Activated T-cell treated with anti-CD3 and anti-CD28 coated beads, Interleukin-2, amount 50 U/mL, for 1 hour (primary cell): Measurements from ENCODE around the gene PTPN20.
A peak's percentile ranks its signal among the peaks of the same experiment; 100 is the strongest.
"Not testable (repeated sequence)": the region's sequence is repeated elsewhere in the genome, so short reads cannot be mapped to it uniquely, and the experiment has no call there.

Experiments used
- DNase-seq: peaks from one replicate; pipeline ENCODE4 v3.0.0-alpha.2; 2020

PTPN20 gene

GRCh38 chr10:46911144-46911876, at the start of gene PTPN20:
Gene PTPN20, plus strand, starts transcription at chr10:46911428. Its CDS starts 21,072 bp downstream, at chr10:46932500.
- DNase-seq = peak; percentile 17

- DNase-seq = not testable (repeated sequence)
These were observed 41.5 kb upstream of the PTPN20 start for GRCh38 chr10:46869716-46870115.

DNA sequence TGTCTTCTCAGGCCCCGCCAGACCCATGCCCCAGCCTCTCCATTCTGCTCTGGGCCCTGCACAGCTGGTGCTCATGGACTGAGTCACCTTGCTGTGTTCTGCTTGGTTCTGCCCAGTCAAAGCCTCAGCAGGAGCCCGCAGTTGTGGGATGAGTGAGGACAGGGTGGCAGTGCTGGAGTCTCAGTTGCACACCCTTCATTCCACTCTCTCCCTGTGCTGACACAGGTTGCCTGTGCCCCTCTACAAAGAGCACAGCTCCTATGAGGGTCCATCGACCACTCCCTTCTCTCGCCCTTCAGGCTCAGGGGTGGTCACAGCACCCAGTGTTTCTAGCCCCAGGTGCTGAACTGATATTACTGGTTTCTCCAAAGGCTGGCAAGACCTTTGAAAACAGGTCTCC, 39.6 kb upstream of the PTPN20 start:
- not testable (repeated sequence) for DNase-seq

GRCh38 chr10:46875304-46875703, 35.9 kb upstream of the PTPN20 start:
- not testable (repeated sequence) for DNase-seq

DNA sequence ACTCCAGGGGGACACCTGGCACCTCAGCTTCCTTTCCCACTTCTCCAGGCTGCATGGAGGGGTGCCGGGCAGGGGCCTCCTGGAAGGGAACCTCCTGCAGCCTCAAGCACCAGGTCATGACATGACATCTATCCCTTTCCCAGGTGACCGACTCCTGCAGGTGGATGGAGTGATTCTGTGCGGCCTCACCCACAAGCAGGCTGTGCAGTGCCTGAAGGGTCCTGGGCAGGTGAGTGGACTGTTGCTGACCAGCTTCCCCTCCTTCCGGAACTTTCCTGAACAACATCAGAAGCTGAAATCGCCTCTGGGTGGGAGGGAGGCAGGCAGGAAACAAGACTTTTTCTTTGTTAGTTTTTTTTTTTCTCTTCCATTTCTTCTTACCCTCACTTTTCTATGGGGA, 34.5 kb upstream of the PTPN20 start:
- not testable (repeated sequence) for DNase-seq

GRCh38 chr10:46878761-46879160, 32.5 kb upstream of the PTPN20 start:
- not testable (repeated sequence) for DNase-seq

DNA sequence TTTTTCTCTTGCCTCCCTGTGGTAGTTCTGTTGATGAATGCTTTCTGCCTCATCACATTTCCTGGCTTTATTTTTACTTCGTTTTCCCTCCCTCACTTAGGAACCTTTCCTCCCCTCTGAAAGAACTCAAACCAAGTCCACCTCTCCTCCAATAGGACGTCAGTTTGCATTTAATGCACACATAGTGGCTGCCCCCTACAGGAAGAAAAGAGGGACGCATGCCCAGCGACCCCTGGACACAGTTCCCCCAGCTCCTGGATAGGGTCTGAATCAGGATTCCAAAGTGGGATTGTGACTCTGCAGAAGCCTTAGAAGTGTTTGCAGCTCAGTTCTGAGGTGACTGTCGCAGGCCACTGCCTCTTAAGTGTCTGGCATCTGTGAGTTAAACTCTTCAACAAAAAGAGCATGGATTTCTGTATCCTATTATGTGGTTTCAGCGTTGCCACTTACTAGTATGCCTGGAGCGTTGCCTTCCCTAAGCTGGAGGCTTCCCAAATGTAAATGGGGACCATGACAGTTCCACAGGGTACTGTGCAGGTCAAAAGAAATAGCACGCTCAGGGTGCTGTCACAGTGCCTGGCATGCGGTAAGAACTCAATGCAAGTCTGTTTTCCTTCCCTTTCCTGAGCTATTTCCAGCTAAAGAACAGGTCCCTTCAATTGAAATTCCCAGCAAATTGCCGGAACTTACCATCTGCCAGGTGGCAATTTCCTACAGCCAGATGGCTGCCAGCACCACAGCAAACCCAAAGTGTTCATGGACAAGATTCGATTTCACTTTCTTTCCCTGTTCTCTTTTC, 20.2 kb upstream of the PTPN20 start:
- DNase-seq = not testable (repeated sequence)

GRCh38 chr10:46896762-46897692, 14.2 kb upstream of the PTPN20 start:
- DNase-seq = not testable (repeated sequence)

DNA sequence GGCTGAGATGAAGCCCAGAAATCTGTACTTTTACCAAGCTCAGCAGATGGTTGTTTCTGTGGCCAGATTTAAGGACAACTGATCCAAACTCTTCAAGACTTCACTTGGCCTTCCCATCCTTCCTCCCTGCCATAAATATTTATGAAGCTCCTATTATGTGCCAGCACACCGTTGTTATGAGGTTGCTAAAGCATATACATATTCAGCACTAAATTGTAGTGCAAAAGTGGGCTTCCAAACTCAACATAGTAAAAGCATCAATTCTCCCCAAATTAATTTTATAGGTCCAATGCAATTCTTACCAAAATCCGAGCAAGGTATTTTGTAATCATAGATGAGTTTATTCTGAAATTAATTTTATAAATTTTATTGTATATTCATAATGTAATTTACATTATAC, 10.0 kb upstream of the PTPN20 start:
- not testable (repeated sequence) for DNase-seq

DNA sequence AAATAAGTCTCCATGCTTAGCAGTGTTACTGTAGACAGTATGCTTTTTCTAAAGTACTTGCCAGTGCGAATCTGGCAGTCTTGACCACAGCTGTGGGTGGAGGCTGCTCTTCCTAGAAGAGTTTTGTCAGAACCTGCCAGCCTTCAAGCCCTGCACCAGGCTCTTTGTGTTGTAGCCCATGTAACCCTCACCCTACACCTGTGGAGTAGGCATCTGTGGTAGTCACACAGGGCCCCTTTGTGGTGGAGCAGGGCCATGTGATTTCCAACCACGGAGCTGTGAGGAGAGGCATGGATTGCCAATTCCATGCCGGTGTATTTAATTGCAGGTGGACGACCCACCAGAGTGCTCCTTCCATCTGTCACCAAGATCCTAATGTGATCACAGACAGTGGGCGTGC, 7.4 kb upstream of the PTPN20 start:
- not testable (repeated sequence) for DNase-seq

- DNase-seq = not testable (repeated sequence)
These were observed 4.9 kb upstream of the PTPN20 start for GRCh38 chr10:46906359-46906758.

DNA sequence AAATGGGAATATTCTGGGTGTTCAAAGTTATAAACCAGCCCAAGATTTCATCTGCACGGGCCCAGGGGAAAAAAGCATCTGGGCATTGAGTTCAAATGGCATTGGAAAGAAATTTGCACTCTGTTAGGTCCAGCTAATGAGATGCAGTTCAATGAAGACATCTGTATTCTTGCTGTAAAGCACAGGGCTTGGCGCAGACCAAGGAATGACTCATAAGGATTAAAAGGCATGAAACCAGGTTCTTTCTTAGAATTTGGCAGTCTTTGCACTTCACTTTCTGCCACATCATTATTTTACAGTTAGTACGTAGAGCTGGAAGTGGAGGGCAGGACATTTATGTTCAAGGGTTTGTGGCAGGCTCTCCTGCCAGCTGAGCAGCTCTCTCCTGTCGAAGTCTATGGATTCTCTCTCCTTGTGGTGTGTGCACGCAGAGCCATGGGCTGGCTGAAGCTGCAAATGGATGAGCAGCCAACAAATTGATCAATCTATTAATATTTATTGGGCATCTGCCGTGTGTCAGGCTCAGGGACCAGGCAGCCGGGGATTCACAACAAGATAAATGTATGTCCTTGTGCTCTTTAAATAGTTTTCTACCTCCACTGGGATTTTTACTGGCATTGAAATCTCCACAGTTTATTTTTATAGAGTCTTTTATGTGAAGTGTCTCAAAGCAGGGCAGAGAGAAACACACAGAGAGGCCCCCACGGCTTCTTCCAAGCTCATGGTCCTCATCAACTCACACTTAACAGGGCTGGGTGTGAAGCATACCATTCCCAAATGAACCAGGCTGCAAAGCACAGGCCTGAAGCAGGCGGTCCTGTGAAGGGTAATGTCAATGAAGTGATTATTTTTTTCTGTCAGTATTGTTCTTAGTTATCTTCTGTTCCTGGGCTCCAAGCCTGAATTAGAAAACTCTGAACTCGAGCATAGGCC, 3.8 kb upstream of the PTPN20 start:
- DNase-seq = not testable (repeated sequence)

DNA sequence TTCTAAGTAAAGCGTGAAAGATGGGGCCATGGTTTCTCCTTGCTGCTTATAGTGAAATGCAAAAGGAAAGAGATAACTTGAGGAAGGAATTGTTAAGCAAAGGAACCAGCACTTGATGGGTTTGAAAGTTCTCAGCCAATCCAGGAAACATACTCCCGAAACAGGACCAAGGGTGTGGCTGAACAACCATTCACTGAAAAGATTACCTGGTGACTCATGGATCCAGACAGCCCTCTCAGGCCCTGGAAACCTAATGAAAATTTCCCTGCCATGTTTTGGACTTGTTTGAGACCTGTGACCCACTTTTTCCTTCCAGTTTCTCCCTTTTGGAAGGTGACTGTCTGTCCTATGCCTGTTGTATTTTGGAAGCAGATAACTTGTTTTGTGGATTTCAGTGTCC, 11.3 kb downstream of the PTPN20 start:
- DNase-seq = not testable (repeated sequence)

- DNase-seq = not testable (repeated sequence)
These were observed 13.9 kb downstream of the PTPN20 start for GRCh38 chr10:46925156-46925555.

DNA sequence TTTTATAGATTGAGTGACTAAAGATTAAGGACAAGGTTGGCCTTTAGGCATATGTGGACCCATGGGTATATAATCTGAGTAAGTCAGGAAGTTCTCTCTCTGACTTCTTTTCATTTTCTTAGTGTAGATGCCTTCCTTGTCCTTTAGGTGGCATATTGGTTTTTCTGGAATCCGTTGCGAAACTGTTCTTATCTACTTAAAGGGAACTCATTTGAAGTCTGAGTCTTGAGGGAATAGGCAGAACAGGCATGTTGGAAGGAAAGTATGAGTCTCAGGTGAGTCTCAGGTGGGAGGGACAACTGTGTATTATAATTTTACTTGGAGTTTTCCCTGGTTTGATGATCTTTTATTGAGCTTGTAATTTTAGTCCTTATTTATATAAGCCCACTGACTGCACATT, 14.6 kb downstream of the PTPN20 start:
- not testable (repeated sequence) for DNase-seq

GRCh38 chr10:46928810-46929209, 17.6 kb downstream of the PTPN20 start:
- not testable (repeated sequence) for DNase-seq

DNA sequence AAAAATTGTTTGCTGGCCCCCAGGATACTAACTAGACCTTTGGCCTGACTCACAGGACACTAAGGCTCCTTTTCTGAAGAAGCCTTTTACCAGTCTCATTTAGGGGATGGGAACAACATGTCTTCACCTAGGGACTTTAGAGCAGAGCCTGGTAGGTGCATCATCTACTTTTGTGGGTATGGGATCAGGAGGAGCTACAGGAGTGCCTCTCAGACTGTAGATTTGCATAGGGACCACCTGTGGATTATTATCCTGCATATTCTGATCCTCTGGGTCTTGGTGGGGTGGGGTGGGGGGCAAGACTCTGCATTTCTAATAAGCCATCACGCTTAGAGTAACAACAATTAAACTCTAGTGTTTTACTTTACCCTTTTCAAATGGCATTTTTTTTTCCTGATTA, 21.2 kb downstream of the PTPN20 start:
- not testable (repeated sequence) for DNase-seq

DNA sequence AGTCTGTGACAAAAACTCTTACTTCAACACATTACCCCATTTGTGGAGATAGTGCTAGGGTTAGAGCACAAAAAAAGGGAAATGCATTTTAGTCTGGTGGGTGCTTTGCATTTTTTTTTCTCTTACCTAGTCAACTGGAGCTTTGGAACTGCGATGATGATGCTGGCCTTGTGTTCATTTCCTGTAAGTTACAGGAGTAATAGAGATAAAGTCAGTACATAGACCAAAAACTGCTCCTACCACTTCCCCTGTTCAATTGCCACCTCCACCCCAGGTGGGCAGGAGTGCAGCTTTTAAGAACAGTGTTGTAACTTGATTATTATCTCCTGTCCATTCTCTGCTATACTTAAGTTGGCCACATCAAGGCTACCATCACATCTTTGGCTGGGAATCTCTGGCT, 29.9 kb downstream of the PTPN20 start:
- not testable (repeated sequence) for DNase-seq

GRCh38 chr10:46948687-46949518, 37.7 kb downstream of the PTPN20 start:
- DNase-seq = not testable (repeated sequence)

DNA sequence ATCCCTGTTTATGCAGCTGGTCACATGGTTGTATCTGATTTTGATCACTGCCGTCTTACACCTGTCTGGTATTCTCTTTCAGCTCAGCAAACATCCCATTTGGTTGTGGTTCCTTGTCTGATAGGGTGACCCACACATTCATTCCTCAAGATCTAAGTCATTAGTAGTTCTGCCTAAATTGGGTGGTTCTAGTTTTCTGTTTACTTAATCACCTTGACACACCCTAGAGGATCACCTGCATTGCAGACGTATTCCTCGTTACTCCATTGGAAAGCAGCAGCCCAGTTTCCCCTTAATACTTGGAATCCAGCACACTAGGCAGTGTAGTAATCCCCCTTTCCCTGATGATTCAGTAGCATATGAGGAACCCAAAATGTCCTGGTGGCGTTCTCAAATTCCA, 41.3 kb downstream of the PTPN20 start:
- not testable (repeated sequence) for DNase-seq

DNA sequence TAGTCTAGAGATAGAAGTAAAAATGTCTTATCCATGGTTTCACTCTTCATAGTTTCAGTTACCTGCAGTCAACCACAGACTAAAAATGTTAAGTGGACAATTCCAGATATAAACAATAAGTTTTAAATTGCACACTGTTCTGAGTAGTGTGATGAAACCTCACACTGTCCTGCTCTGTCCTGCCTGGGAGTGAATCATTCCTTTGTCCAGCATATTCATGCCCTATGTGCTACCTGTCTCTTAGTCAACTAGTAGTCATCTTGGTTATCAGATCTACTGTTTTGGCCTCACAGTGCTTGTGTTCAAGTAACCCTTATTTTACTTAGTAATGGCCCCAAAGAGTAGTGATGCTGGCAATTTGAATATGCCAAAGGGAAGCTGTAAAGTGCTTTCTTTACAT, 49.5 kb downstream of the PTPN20 start:
- not testable (repeated sequence) for DNase-seq
